Measurements from ENCODE around the gene IFRD1.

The IFRD1 gene

DNA sequence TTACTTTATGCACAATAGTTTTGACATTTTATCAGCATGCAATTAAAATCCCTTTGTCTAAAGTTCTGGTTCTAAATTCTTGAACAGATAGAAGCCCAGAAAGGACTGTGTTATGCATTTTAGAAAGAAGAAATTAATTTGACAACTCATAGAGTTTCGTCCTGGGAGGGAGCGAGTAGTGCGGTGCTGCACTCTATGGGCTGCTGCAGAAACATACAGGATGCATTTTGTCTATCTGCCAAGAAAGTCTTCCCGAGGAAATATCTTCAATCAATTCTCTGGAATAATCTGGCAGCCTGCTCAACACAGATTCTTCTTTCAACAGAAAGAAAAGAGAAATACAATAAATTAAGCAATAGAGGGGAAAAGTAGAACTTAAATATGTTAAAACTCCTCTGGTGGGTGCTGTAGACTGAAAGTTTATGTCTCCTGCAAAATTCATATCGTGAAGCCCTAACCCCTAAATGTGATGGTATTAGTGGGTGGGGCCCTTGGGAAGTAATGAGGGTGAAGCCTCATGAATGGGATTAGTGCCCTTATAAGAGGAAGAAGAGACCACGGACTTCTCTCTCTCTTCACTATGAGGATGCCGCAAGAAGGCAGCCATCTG lies 39.0 kb upstream of the IFRD1 start:
- no peak for TF ChIP-seq BHLHE40 (IDR thresholded peaks at IDR 0.05; ENCODE audit: borderline replicate concordance)
- no peak for TF ChIP-seq SP1 (IDR thresholded peaks at IDR 0.05)
- no peak for TF ChIP-seq FOXK2 (IDR thresholded peaks at IDR 0.05)
- no peak for TF ChIP-seq FOXA1 (IDR thresholded peaks at IDR 0.05)
- TF ChIP-seq ARNT (IDR thresholded peaks at IDR 0.05) = no peak
- TF ChIP-seq NFRKB (IDR thresholded peaks at IDR 0.05) = no peak
- TF ChIP-seq, protein P1, sequence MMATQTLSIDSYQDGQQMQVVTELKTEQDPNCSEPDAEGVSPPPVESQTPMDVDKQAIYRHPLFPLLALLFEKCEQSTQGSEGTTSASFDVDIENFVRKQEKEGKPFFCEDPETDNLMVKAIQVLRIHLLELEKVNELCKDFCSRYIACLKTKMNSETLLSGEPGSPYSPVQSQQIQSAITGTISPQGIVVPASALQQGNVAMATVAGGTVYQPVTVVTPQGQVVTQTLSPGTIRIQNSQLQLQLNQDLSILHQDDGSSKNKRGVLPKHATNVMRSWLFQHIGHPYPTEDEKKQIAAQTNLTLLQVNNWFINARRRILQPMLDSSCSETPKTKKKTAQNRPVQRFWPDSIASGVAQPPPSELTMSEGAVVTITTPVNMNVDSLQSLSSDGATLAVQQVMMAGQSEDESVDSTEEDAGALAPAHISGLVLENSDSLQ (IDR thresholded peaks at IDR 0.05) = no peak
- TF ChIP-seq SUZ12 (IDR thresholded peaks at IDR 0.05) = no peak
- peak; percentile 38 for DNase-seq (ENCODE audit: extremely low spot score)
- ChIA-PET CTCF (interaction anchor here (0.7 kb wide), 1 partner anchor 392 kb away, joined by 3 read pairs; no protein-coding TSS in a partner anchor), POLR2A (no interaction called here)

DNA sequence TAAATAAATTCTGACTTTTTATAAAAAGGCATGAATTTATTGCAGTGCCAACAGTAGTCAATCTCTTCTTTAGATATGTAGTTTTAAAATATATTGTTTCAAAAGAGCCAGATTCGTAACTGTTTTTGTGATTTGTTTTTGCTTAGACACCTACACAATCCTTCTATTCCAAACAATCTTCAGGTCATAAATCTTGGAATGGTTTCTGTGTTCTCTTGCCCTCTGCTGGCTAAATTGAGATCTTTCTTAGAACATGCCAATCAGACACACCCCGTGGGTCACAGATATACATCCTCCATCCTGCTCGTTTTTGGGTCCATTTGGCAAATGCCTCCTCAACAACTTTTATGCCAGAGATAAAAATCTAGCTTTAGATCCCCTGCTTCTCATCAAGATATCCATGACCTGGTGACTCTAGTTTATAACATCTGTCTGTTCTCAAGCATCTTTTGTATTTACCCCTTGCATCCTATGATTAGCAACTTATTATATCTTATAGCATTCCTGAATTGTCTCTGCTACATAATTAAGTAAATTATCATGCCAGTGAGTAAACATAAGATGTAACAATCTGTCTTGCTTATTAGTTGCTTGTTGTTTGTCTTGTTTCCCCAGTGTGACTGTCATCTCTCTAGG lies 35.3 kb upstream of the IFRD1 start:
- ChIA-PET CTCF (interaction anchor here (0.6 to 1.1 kb wide), 2 partner anchors 461 to 656 kb away, joined by 3 to 4 read pairs; no protein-coding TSS in a partner anchor), POLR2A (no interaction called here)
- peak; percentile 59 for DNase-seq (ENCODE audit: extremely low spot score)
- no peak for TF ChIP-seq NFRKB (IDR thresholded peaks at IDR 0.05)
- TF ChIP-seq, protein P1 (IDR thresholded peaks at IDR 0.05) = peak; percentile 91
- no peak for TF ChIP-seq ELF4 (IDR thresholded peaks at IDR 0.05)

DNA sequence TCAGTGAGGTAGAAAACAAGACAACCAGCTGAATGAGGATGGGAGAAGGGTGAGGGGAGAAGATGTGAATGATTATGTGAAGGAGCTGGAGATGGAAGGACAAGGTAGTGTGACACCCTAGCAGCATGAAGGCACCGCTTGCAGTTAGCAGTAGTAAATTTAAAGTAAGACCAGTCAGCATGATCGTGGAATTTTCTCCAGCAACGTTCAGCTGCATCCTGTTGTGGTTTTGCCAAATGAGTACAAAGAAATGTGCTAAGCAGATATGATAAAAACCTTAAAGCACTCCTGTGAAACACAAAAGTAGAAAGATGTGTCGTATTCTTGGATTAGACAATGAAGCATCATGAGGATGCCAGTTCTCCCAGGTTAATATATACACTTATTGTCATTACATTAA lies 34.1 kb upstream of the IFRD1 start:
- DNase-seq (ENCODE audit: extremely low spot score) = no peak
- TF ChIP-seq ZNF384 (IDR thresholded peaks at IDR 0.05) = no peak
- no peak for TF ChIP-seq FOXA1 (IDR thresholded peaks at IDR 0.05)
- no peak for TF ChIP-seq SUZ12 (IDR thresholded peaks at IDR 0.05)
- TF ChIP-seq BHLHE40 (IDR thresholded peaks at IDR 0.05; ENCODE audit: borderline replicate concordance) = no peak
- no peak for TF ChIP-seq NFRKB (IDR thresholded peaks at IDR 0.05)
- ChIA-PET CTCF (no interaction called here), POLR2A (interaction anchor here (0.9 kb wide), 1 partner anchor 35 kb away, joined by 3 read pairs; no protein-coding TSS in a partner anchor)

DNA sequence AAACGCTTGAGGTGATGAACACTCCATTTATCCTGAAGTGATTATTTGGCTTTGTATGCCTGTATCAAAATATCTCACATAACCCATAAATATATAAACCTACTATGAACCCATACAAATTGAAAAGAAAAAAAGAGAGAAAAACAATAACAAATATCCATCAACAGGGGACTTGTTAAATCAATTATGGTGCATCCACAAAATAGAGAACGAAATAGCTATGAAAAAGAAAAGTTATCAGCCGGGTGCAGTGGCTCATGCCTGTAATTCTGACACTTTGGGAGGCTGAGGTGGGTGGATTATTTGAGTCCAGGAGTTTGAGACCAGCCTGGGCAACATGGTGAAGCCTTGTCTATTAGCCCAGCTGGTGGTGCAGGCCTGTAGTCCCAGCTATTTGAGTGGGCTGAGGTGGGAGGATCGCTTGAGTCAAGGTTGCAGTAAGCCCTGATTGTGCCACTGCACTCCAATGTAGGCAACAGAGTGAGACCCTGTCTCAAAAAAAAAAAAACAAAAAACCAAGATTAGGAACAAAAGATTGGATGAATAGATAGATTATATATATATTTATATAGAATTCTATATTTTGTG lies 30.6 kb upstream of the IFRD1 start:
- ChIA-PET POLR2A (interaction anchor here (1.8 to 2.0 kb wide), 2 partner anchors 31 to 32 kb away, joined by 6 to 9 read pairs; partner anchors contain the start of gene IFRD1), CTCF (no interaction called here)
- DNase-seq (ENCODE audit: extremely low spot score) = no peak
- TF ChIP-seq LEF1 (IDR thresholded peaks at IDR 0.05; ENCODE audit: borderline replicate concordance) (no peak), BHLHE40 (IDR thresholded peaks at IDR 0.05; ENCODE audit: borderline replicate concordance) (no peak), FOXM1 (IDR thresholded peaks at IDR 0.05; ENCODE audit: borderline replicate concordance) (no peak), ZNF384 (IDR thresholded peaks at IDR 0.05) (no peak), TARDBP (IDR thresholded peaks at IDR 0.05) (no peak)

DNA sequence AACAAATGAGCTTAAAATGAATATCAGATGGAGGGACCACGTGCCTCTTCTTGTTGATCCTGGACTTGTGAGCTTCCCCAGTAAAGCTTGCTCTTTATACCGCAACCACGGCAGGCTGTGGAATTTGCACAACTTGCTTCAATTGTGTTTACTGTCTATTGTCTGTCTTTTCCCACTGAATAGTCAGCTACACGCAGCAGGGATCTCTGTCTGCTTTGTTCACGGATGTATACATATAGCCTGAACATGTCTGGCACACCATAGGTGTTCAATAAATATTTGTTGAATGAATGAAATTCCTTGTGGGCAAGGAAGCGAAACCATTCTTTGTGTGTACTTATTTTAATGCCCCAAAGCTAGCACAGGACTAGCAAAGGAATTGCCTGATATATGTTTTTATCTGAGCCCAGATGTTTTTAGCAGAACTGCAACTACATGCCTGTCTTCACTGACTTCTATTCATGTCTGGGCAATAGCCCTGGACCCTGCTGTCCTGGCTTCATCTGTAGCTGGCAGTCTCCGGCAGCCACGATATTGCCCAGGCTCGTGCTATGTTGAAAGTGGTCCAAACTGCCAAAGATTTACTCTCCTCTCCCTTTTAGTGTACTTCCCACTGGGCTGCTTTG lies 29.9 kb upstream of the IFRD1 start:
- ChIA-PET CTCF (interaction anchor here (0.8 to 0.9 kb wide), 2 partner anchors 10 to 13 kb away, joined by 3 read pairs; no protein-coding TSS in a partner anchor), POLR2A (interaction anchor here (1.8 to 2.0 kb wide), 2 partner anchors 30 to 31 kb away, joined by 6 to 9 read pairs; partner anchors contain the start of gene IFRD1)
- TF ChIP-seq, protein P1 (IDR thresholded peaks at IDR 0.05) = no peak
- TF ChIP-seq TARDBP (IDR thresholded peaks at IDR 0.05) (no peak), NFRKB (IDR thresholded peaks at IDR 0.05) (no peak), SUZ12 (IDR thresholded peaks at IDR 0.05) (no peak), ZNF384 (IDR thresholded peaks at IDR 0.05) (no peak), LEF1 (IDR thresholded peaks at IDR 0.05; ENCODE audit: borderline replicate concordance) (no peak), FOXM1 (IDR thresholded peaks at IDR 0.05; ENCODE audit: borderline replicate concordance) (no peak), SP1 (IDR thresholded peaks at IDR 0.05) (no peak), FOXK2 (IDR thresholded peaks at IDR 0.05) (no peak), HDGF (IDR thresholded peaks at IDR 0.05; ENCODE audit: borderline replicate concordance) (no peak), ARNT (IDR thresholded peaks at IDR 0.05) (no peak), L3MBTL2 (conservative IDR thresholded peaks at IDR 0.05) (no peak)
- DNase-seq (ENCODE audit: extremely low spot score) = no peak

DNA sequence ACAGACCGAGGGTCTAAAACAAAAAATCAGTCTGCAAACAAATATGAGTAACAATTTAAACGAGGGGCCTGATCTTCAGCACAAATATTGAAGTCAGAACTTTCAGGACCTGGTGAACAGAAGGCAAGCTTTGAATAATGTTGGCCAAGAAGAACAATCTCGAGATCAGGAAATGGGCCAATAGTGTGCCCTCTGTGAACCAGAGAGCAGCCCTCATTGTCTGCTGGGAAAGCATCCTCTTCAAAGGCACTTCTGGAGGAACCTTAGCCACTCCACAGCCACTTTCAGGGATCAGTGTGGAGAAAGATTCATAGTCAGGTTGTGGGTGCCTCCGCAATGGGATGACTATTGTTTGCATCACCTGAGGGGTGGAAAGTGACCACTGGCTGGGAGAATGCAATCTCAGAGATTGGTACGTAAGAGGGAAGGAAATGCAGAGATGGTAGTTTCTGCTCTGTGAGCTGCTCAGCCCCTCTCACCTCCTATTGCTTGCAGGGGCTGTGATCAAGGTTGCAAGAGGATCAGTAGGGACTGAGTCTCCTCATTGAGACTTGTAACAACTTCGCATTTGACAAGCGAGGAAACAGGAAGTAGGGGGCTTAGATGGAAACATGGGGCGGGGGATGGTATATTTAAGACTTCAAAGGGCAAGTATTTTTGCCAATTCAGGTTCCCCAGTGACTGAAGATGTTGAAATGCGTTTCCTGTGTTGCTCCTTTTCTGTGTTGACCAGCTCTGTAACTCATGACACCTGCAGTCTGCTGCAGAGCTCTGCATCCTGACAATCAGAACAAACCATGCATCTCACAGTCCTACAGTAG lies 28.4 kb upstream of the IFRD1 start:
- POLR2A ChIA-PET = interaction anchor here (0.5 to 2.0 kb wide), 4 partner anchors 28 to 30 kb away, joined by 3 to 6 read pairs (median 4); partner anchors contain the start of gene IFRD1
- no peak for TF ChIP-seq CTBP1 (IDR thresholded peaks at IDR 0.05; ENCODE audit: borderline replicate concordance)
- no peak for TF ChIP-seq ZNF384 (IDR thresholded peaks at IDR 0.05)
- TF ChIP-seq HDGF (IDR thresholded peaks at IDR 0.05; ENCODE audit: borderline replicate concordance) = no peak
- no peak for TF ChIP-seq L3MBTL2 (conservative IDR thresholded peaks at IDR 0.05)
- TF ChIP-seq, protein P1 (IDR thresholded peaks at IDR 0.05) = no peak
- no peak for TF ChIP-seq SUZ12 (IDR thresholded peaks at IDR 0.05)
- no peak for TF ChIP-seq ELF4 (IDR thresholded peaks at IDR 0.05)
- TF ChIP-seq BHLHE40 (IDR thresholded peaks at IDR 0.05; ENCODE audit: borderline replicate concordance) = no peak
- TF ChIP-seq SP1 (IDR thresholded peaks at IDR 0.05) = no peak
- TF ChIP-seq FOXK2 (IDR thresholded peaks at IDR 0.05) = no peak
- no peak for TF ChIP-seq LEF1 (IDR thresholded peaks at IDR 0.05; ENCODE audit: borderline replicate concordance)
- TF ChIP-seq NFRKB (IDR thresholded peaks at IDR 0.05) = no peak
- no peak for TF ChIP-seq FOXA1 (IDR thresholded peaks at IDR 0.05)
- TF ChIP-seq ARNT (IDR thresholded peaks at IDR 0.05) = no peak
- no peak for TF ChIP-seq FOXM1 (IDR thresholded peaks at IDR 0.05; ENCODE audit: borderline replicate concordance)
- TF ChIP-seq TARDBP (IDR thresholded peaks at IDR 0.05) = no peak
- DNase-seq (ENCODE audit: extremely low spot score) = no peak
- CTCF ChIA-PET = interaction anchor here (0.6 kb wide), 1 partner anchor 19 kb away, joined by 3 read pairs; no protein-coding TSS in a partner anchor

Measured in HEK293T (cell line).